GM10266 (cell line): Measurements from ENCODE around the gene KCNMA1.

Experiments
- DNase-seq: peaks from one replicate; pipeline ENCODE4 v3.0.0; 2012; ENCODE audit errors: extremely low spot score
- TF ChIP-seq, protein P1 (sequence below): IDR thresholded peaks from 2 replicates; pipeline ENCODE4 v1.5.1; 2012; ENCODE audit warnings: mild to moderate bottlenecking, low read depth; ENCODE audit not compliant: control insufficient read depth, insufficient read depth; ENCODE audit errors: missing control alignments

The KCNMA1 gene

DNA sequence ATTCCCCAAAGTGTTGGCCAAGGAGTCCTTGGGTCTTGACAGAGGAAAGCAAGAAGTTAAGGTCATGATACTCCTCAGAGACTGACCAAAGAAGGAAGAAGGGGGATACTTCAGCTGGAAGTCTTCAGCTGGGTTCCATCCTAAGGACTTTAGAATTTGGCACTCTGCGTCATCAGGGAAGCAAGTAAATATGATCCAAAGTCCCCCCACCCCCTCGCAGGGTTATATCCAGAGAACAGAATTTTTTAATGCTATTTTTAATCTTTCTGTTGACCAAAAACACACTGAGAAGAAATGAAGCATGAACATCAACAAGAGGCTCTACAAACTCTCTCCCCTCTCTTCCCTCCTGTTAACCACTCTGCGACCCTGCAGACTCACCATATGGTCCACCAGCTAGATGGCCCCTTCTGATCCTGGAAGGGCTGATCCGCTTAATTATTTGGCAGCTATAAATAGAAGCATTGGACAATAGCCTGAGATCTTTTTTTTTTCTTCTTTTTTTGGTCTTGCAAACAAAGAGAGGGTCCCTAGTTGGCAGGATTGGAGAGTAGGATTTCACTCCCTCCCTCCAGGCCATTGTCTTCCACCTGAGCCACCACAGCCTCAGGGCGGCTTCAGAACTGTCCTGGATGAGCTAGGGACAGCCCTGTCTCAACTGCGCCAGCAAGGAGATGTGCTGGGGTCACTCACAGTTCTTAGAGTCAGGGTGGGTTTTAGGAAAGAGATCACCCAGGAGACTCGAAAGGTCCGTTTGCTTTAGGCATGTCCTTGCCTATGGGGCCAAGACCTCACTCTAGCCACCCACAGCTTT, 196.0 kb downstream of the KCNMA1 start:
- DNase-seq = no peak
- TF ChIP-seq, protein P1, sequence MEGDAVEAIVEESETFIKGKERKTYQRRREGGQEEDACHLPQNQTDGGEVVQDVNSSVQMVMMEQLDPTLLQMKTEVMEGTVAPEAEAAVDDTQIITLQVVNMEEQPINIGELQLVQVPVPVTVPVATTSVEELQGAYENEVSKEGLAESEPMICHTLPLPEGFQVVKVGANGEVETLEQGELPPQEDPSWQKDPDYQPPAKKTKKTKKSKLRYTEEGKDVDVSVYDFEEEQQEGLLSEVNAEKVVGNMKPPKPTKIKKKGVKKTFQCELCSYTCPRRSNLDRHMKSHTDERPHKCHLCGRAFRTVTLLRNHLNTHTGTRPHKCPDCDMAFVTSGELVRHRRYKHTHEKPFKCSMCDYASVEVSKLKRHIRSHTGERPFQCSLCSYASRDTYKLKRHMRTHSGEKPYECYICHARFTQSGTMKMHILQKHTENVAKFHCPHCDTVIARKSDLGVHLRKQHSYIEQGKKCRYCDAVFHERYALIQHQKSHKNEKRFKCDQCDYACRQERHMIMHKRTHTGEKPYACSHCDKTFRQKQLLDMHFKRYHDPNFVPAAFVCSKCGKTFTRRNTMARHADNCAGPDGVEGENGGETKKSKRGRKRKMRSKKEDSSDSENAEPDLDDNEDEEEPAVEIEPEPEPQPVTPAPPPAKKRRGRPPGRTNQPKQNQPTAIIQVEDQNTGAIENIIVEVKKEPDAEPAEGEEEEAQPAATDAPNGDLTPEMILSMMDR = no peak

DNA sequence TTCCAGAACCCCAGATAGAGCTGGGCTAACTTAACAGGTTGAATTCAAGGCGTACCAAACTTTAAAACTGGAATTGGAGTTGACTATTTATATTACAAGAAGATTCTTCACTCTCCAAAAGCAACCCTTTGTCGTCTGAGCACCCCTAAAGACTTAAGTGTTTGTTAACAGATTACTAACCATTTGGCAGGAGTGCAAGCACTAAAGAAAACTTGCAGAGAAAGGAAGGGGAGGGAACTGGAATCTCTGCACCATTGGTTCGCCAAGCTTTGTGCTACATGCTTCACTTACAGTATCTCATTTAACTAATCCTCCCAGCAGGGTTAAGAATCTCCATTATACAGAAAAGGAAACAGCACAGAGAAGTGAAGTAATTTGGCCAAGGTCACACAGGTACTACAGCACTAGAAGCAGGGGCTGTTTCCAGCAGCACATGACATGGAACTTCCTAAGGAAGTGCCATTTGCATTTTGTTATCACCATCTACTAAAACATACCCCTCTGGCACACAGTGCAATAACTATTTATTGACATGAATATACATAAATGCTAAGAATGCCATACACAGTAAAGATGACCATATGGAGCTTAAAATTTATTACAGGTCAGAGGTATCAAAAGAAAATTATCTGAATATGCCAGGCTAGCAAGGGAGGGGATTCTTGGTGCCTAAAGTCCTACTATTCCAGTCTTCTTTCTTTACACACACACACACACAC, 201.2 kb downstream of the KCNMA1 start:
- no peak for DNase-seq
- TF ChIP-seq, protein P1 = no peak

DNA sequence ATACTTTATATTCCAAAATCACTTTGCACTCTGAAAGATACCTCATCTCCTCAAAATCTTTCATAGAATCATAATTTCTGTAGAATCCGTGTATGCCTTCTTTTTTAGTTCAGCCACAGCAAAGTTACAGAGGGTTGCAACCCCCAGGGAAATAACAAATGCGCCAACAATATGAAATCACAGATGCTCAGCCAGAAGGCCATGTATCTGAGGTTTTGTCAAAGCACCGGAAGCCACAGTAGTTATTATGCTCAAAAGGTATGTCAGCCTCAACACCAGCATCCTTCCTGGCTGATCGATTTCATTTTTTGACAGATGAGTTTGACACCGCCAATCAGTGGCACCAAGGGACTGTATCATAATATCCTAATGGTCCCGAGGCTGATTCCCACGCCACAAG, 204.1 kb downstream of the KCNMA1 start:
- TF ChIP-seq, protein P1 = no peak
- no peak for DNase-seq

DNA sequence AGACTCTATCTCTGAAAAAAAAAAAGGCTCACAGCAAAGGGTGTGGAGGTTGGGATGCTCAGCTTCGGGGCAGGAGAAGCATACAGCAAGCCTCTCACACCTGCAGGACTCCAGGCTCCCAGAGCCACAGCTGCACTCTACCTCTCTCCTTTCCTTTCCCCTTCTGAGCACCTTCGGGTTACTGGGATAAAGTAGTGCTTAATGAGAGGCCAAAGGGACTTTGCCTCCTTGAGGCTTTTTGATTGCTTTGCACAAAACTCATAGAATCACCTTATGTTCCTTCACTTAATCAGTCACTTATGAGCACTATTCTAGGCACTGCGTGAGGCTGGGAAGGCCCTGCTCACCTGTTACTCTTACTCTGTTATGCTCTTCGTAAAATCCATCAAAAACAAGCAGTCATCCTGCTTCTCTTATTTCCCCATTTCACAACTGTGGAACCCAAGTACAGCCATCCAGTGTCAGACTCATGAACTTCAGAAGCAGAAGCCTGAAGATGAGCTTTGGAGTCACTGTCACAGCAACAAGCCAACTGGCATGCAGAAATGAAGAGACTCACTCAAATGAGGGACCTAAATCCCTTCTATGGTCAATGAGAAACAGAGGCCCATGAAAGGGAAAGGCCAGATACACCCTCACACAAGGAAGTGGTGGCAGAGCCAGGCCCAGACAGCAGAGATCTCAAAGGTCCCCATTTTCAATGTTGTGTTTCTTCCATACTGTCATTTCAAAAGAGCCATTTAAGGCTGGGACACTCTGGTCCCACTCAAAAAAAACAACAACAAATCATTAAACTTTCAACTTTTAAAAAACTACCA, 205.4 kb downstream of the KCNMA1 start:
- TF ChIP-seq, protein P1 = no peak
- no peak for DNase-seq

DNA sequence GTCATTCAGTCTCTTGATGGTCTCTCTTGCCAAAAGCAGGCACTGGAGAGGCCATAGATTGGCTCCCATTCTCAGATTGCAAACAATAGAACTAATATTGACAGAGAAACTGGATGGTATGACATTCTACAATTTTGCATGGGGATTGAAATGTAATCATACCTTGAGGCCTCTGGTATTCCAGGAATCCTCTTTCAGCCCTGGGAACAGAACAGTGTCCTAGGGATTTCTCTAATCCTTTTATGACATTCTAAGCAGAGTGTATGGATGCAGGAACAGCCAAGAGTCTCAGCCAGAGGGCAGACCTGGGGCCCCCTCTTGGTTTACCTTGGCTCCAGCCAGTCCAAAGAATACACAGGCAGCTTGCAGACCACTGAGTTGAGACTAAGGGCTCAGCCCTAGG, 206.4 kb downstream of the KCNMA1 start:
- TF ChIP-seq, protein P1 = no peak
- no peak for DNase-seq

DNA sequence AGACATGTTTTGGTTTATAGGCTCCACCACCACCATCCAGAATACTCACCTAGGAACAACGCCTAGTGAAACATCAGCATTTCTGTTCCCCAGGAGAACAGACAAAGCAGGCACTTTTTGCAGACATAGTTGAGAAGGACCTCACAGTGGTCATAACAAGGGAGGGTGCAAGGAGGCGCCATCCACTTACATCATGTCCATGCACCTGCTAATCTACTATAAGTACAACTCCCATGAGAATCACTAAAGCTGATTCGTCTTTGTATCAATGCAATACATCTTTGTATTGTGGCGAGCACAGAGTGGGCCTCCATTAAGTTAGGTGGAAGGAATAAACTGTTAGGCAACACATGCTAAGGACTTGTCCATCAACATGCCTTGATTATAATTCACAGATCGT, 207.1 kb downstream of the KCNMA1 start:
- TF ChIP-seq, protein P1 = peak; percentile 8
- no peak for DNase-seq
